ENCODE results near the gene CTNNB1.

GRCh38 chr3:41182504-41183059 is 16.7 kb upstream of the CTNNB1 start:
- TF ChIP-seq POLR2A (IDR thresholded peaks at IDR 0.05), result no peak
- TF ChIP-seq CTCF (IDR thresholded peaks at IDR 0.05), result no peak
- no peak for TF ChIP-seq EP300 (IDR thresholded peaks at IDR 0.05)
- no peak for TF ChIP-seq POLR2AphosphoS5 (IDR thresholded peaks at IDR 0.05)
